Measurements from ENCODE around the gene CLASRP.

The CLASRP gene

GRCh38 chr19:45113628-45114027, 74.8 kb downstream of the CLASRP start:
- intact Hi-C loops (cut with DNase I; ENCODE audit: low total_unique reads): no loop called here
- no peak overlapping the region for H3K27ac ChIP-seq
- H3K4me1 ChIP-seq: peaks cover 0 to 29% (median 1%) of the 10 kb centered on the region in 4 donors
- H3K9me3 ChIP-seq: no peaks in the 10 kb centered on the region
- H3K27me3 ChIP-seq: no peaks in the 10 kb centered on the region
- H3K36me3 ChIP-seq: no peaks in the 10 kb centered on the region
- no peak overlapping the region for H3K4me3 ChIP-seq
- TF ChIP-seq CTCF (IDR thresholded peaks at IDR 0.05): no peak
- no peak for DNase-seq

GRCh38 chr19:45114116-45114515, 75.3 kb downstream of the CLASRP start:
- DNase-seq: no peak
- H3K36me3 ChIP-seq: no peaks in the 10 kb centered on the region
- TF ChIP-seq CTCF (IDR thresholded peaks at IDR 0.05): no peak
- intact Hi-C loops (cut with DNase I; ENCODE audit: low total_unique reads): no loop called here
- no peak overlapping the region for H3K4me3 ChIP-seq
- no peaks in the 10 kb centered on the region for H3K9me3 ChIP-seq
- peaks cover 0 to 30% (median 1%) of the 10 kb centered on the region in 4 donors for H3K4me1 ChIP-seq
- no peak overlapping the region for H3K27ac ChIP-seq
- no peaks in the 10 kb centered on the region for H3K27me3 ChIP-seq

GRCh38 chr19:45115809-45116615, 77.2 kb downstream of the CLASRP start:
- no peak for TF ChIP-seq CTCF (IDR thresholded peaks at IDR 0.05)
- no peak overlapping the region for H3K4me3 ChIP-seq
- H3K27me3 ChIP-seq: no peaks in the 10 kb centered on the region
- no peak overlapping the region for H3K27ac ChIP-seq
- peaks cover 0 to 32% (median 1%) of the 10 kb centered on the region in 4 donors for H3K4me1 ChIP-seq
- intact Hi-C loops (cut with DNase I; ENCODE audit: low total_unique reads): no loop called here
- H3K9me3 ChIP-seq: no peaks in the 10 kb centered on the region
- no peaks in the 10 kb centered on the region for H3K36me3 ChIP-seq
- DNase-seq: no peak

- DNase-seq: no peak
- Histone ChIP-seq H3K27me3 (no peaks in the 10 kb centered on the region), H3K27ac (no peak overlapping the region), H3K9me3 (no peaks in the 10 kb centered on the region), H3K36me3 (no peaks in the 10 kb centered on the region), H3K4me1 (peaks cover 0 to 32% (median 1%) of the 10 kb centered on the region in 4 donors), H3K4me3 (no peak overlapping the region)
- no peak for TF ChIP-seq CTCF (IDR thresholded peaks at IDR 0.05)
- intact Hi-C loops (cut with DNase I; ENCODE audit: low total_unique reads): no loop called here
Measured at GRCh38 chr19:45117167-45117594, 78.3 kb downstream of the CLASRP start.

GRCh38 chr19:45117671-45118070, 78.8 kb downstream of the CLASRP start:
- Histone ChIP-seq H3K9me3 (no peaks in the 10 kb centered on the region), H3K4me3 (no peak overlapping the region), H3K27ac (no peak overlapping the region), H3K36me3 (no peaks in the 10 kb centered on the region), H3K27me3 (no peaks in the 10 kb centered on the region), H3K4me1 (peaks cover 0 to 34% (median 1%) of the 10 kb centered on the region in 4 donors)
- intact Hi-C loops (cut with DNase I; ENCODE audit: low total_unique reads): no loop called here
- no peak for DNase-seq
- no peak for TF ChIP-seq CTCF (IDR thresholded peaks at IDR 0.05)
